ENCODE results near the gene GALNT14. TPM values are rescaled to one million over a fixed set of nuclear protein-coding genes. Genes with fewer than 3 reads are reported as not detected.
"Not testable (repeated sequence)": the region's sequence is repeated elsewhere in the genome, so short reads cannot be mapped to it uniquely, and the experiment has no call there.

Gene GALNT14
- total and polyA plus RNA-seq, 8 donors = 0.93 to 15.6 (median 1.4) TPM; not detected in 3

GRCh38 chr2:30914456-30914855 lies 223.8 kb downstream of the GALNT14 start:
- no peak overlapping the region for H3K27ac ChIP-seq
- H3K4me1 ChIP-seq = no peaks in the 10 kb centered on the region
- no peak overlapping the region for H3K4me3 ChIP-seq
- intact Hi-C loops (cut with DNase I; ENCODE audit: low total_unique reads) = no loop called here
- H3K27me3 ChIP-seq = no peaks in the 10 kb centered on the region
- no peaks in the 10 kb centered on the region for H3K9me3 ChIP-seq
- TF ChIP-seq EP300 (IDR thresholded peaks at IDR 0.05) = no peak
- TF ChIP-seq POLR2AphosphoS5 (IDR thresholded peaks at IDR 0.05) = no peak
- TF ChIP-seq POLR2A (IDR thresholded peaks at IDR 0.05) = no peak
- no peak for TF ChIP-seq CTCF (IDR thresholded peaks at IDR 0.05)
- 88 to 96% (median 94%) methylated on average over 5 of the region's 5 CpGs for WGBS, 5 donors
- no peaks in the 10 kb centered on the region for H3K36me3 ChIP-seq
- no peak for DNase-seq

- Histone ChIP-seq H3K4me1 (no peaks in the 10 kb centered on the region), H3K27me3 (no peaks in the 10 kb centered on the region), H3K36me3 (no peaks in the 10 kb centered on the region), H3K4me3 (no peak overlapping the region), H3K27ac (no peak overlapping the region), H3K9me3 (no peaks in the 10 kb centered on the region)
- intact Hi-C loops (cut with DNase I; ENCODE audit: low total_unique reads) = no loop called here
- no peak for DNase-seq
- no peak for TF ChIP-seq CTCF (IDR thresholded peaks at IDR 0.05)
- WGBS, 5 donors = 84 to 94% (median 92%) methylated on average over 5 of the region's 5 CpGs
Observed at GRCh38 chr2:30912056-30912455, 226.2 kb downstream of the GALNT14 start.

GRCh38 chr2:30911327-30911726 lies 226.9 kb downstream of the GALNT14 start:
- no peak for DNase-seq
- no peaks in the 10 kb centered on the region for H3K9me3 ChIP-seq
- no peak overlapping the region for H3K27ac ChIP-seq
- intact Hi-C loops (cut with DNase I; ENCODE audit: low total_unique reads) = no loop called here
- TF ChIP-seq CTCF (IDR thresholded peaks at IDR 0.05) (no peak), POLR2AphosphoS5 (IDR thresholded peaks at IDR 0.05) (no peak), EP300 (IDR thresholded peaks at IDR 0.05) (no peak), POLR2A (IDR thresholded peaks at IDR 0.05) (no peak)
- no peaks in the 10 kb centered on the region for H3K27me3 ChIP-seq
- no peak overlapping the region for H3K4me3 ChIP-seq
- H3K36me3 ChIP-seq = no peaks in the 10 kb centered on the region
- WGBS, 5 donors = 77 to 87% (median 83%) methylated on average over 9 of the region's 9 CpGs
- no peaks in the 10 kb centered on the region for H3K4me1 ChIP-seq

GRCh38 chr2:30910686-30911085 lies 227.6 kb downstream of the GALNT14 start:
- no peaks in the 10 kb centered on the region for H3K9me3 ChIP-seq
- H3K4me1 ChIP-seq = no peaks in the 10 kb centered on the region
- TF ChIP-seq EP300 (IDR thresholded peaks at IDR 0.05) = no peak
- TF ChIP-seq CTCF (IDR thresholded peaks at IDR 0.05) = no peak
- TF ChIP-seq POLR2AphosphoS5 (IDR thresholded peaks at IDR 0.05) = no peak
- no peak for TF ChIP-seq POLR2A (IDR thresholded peaks at IDR 0.05)
- H3K36me3 ChIP-seq = no peaks in the 10 kb centered on the region
- DNase-seq = no peak
- H3K27ac ChIP-seq = no peak overlapping the region
- no peaks in the 10 kb centered on the region for H3K27me3 ChIP-seq
- no peak overlapping the region for H3K4me3 ChIP-seq
- 92 to 96% (median 94%) methylated on average over 7 of the region's 7 CpGs for WGBS, 5 donors
- intact Hi-C loops (cut with DNase I; ENCODE audit: low total_unique reads) = no loop called here

- H3K36me3 ChIP-seq; H3K27ac ChIP-seq; intact Hi-C loops (cut with DNase I; ENCODE audit: low total_unique reads); DNase-seq; H3K4me3 ChIP-seq; H3K4me1 ChIP-seq; H3K27me3 ChIP-seq; H3K9me3 ChIP-seq: not testable (repeated sequence)
- WGBS, 5 donors = 62 to 87% (median 80%) methylated on average over 9 to 14 of the region's 14 CpGs
Observed at GRCh38 chr2:30904437-30904836, 233.8 kb downstream of the GALNT14 start.
